ENCODE measurements around the gene RGS11.
"Not testable (repeated sequence)": the region's sequence is repeated elsewhere in the genome, so short reads cannot be mapped to it uniquely, and the experiment has no call there.

DNA sequence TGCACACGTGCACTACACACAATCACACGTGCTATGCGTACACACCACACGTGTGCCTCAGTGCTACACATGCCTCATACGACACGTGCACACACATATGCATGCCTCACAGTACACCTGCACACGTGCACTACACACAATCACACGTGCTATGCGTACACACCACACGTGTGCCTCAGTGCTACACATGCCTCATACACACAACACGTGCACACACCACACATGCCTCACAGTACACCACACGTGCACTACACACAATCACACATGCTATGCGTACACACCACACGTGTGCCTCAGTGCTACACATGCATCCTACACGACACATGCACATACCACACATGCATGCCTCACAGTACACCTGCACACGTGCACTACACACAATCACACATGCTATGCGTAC, 8.2 kb downstream of the RGS11 start:
- TF ChIP-seq CTCF (IDR thresholded peaks at IDR 0.05); POLR2AphosphoS5 (IDR thresholded peaks at IDR 0.05; ENCODE audit: insufficient read depth in 1 of 2, low read depth in 1 of 2); POLR2A (IDR thresholded peaks at IDR 0.05): not testable (repeated sequence)

Measured in vagina (tissue), 2 donors.